Activated CD4-positive, alpha-beta T cell treated with anti-CD3 and anti-CD28 coated beads, Interleukin-2, Interleukin-4, amounts not matched to agents 100 ng/mL and 50 ng/mL, durations not matched to agents 16 hours and 8 hours (primary cell): ENCODE results near the gene C11orf24.
"Not testable (repeated sequence)": the region's sequence is repeated elsewhere in the genome, so short reads cannot be mapped to it uniquely, and the experiment has no call there.

Experiments
- DNase-seq: peaks from one replicate; pipeline ENCODE4 v3.0.0-alpha.2; 2020; ENCODE audit warnings: low spot score

Gene C11orf24

DNA sequence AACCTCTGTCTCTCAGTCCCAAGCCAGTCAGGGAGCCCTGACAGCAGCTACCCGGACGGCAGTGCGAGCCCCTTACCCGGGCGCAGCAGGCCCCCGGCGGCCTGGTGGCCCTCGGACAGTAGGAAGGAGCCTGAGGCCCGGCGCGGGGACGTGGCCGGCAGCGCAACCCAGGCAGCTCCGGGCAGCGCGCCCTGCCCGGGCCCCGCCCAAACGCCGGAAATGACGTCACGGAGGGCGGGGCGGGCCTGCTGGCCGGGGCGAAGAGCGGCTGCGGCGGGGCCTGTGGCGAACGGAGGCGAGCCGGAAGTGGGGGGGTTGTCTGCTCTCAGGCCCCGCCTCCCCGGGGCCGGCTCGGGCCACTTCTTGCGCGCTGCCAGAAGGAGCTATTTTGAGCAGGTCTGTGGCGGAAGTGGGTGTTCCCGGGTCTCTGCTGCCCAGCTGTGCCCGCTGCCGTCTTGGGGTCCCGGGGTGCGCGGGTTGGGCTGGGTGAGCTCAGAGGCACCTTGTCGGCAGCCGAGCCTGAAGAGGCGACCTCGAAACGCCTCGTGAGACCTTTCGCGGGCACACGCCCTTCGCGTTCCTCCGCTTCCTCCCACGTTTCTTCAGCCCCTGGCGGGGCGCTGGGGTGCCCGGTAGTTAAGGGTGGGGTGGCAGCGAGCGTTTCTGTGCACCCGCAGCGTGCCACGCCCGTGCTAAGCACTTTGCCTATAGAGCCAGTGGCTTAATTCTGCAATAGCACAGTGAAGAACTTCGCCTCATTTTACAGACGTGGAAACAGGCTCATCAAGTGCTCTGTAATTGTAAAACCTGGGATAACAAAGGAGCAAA, at the start of gene C11orf24:
C11orf24 (minus strand) TSS at position 193 of the 828 bp plus-strand sequence. CDS start 8,206 bp downstream, outside the sequence.
- peak; percentile 95 for DNase-seq

DNA sequence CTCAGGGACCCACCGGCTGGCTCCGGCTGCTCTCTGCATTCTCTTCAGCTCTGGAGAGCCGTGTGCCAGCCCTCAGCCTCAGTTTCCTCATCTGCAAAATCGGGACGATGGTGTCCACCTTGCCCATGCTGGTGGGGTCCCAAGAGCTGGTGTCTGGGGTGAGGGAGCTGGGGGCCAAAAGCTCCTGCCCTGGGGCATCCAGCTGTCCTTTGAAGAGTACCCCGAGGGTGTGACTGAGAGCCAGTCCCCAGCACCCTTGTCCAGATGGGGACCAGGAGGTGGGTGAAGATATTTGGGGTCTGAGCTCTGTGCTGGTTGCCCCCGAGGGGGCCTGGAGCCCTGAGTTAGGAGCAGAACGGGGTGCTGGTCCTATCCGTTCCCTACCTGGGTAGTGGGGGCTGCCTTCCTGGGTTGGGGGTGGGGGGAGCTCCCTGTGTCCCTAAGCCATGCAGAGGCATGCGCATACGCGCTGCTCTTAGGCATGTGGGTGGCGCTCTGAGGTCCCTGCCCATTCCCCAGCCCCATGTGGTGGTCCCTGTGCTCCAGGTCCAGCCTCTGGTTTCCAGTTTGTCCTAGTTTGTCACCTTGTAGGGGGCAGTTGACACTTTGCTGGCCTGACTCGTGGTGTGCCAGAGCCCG, 45.5 kb upstream of the C11orf24 start:
- DNase-seq, result no peak

DNA sequence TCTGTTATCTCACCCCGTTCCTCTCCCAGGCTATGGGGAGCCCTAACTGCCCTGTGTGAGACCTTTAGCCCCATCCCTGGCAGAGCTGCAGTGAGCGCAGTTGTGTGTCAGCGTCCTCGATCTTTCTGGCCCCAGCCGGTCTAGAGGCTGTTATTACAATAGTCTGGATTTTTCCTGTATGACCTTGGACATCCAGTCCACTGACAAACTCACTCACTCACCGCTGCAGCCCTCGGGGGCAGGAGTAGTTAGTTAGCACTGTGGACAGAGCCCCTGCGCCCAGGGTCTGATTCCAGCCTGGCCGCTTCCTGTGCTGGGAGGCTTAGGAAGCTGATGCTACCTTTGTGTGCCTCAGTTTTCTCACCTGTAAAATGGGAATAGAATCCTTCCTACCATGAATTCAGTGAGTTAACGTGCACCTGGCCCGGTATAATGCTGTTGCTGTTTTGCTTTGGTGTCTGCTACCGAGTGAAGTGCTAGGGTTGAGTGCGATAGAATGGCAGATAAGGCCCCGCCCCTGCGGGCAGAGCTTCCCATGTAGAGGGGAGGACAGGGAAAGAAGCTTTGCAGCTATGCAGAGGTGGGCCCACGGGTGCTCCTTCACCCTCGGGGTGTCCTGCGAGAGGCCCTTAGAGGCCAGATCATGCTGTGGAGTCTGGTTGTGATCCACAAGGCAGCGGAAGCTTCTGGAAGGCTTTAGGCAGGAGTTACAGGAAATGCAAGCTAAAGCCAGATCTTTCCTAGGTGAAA, 43.6 kb upstream of the C11orf24 start:
- no peak for DNase-seq

DNA sequence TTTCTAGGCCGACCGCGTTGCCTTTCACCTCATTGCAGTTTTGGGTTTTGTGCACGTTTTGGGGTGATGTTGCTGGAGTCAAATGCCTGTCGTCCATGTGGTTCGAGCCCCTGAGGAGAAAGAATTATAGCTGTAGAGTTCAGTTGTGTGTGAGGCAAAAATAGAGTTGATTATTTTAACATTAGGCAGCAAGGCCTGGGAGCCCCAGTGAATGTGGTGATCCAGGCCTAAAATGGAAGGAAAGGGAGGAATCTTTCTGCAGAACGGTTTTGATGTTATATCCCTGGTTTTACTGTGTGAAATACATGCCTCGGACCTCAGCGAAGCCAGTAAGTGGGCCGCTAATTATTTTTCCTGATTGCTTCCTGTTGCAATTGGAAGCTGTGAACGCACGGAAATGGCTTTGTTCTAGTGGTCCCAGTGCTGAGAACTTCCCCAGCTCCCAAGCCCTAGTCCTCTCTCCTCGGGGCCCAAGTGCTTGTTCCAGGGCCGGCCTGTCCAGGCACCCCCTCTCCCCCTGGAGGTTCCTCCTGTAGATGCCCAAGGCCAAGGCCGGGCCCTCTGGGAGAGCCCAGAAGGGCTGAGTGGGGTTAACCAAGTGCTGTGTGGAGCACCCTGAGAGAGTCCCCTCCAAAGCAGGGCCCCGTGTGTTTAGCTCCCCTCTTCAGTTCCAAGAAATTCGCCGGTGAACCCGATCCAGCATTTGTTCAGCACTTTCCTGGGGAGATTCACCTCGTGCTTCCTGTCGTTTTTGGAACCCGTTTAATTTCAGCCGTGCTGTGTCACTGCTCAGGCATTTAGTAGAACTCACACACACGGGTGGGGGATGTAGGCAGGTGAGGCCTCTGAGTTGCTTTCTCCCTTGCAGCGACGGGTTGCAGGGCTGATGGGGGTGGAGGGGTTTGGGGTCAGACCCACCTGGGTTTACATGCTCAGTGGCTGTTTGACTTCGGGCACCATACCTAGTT, 42.7 kb upstream of the C11orf24 start:
- no peak for DNase-seq

DNA sequence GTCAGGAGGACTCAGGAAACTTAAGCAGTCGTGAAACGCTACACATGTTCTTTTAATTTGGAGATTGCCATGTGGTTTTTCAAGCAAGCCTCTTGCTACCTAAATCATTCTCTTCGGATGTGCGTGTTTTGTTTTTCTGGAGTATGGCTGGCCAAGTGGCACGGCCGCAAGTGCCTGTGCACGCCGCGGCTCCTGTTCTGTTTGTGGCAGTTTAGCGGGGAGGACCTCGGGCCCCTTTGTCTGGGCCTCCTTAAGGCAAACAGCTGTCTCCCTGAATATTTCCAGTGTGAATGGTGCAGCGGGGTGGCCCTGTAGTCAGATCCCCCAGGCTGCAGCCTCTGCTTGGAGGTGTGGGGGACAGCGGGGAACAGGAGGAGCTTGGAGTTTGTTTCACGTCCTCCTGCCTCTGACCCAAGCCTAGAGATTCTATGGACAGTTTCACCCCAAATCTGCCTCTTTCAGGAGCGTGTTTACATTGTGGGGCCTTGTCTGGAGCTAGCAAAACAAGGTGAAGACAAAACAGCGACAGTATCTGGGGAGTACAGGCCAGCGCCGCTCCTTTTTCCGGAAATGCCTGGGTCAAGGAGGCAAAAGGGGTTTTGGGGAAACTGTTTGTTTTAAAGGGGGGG, 41.9 kb upstream of the C11orf24 start:
- DNase-seq, result no peak

DNA sequence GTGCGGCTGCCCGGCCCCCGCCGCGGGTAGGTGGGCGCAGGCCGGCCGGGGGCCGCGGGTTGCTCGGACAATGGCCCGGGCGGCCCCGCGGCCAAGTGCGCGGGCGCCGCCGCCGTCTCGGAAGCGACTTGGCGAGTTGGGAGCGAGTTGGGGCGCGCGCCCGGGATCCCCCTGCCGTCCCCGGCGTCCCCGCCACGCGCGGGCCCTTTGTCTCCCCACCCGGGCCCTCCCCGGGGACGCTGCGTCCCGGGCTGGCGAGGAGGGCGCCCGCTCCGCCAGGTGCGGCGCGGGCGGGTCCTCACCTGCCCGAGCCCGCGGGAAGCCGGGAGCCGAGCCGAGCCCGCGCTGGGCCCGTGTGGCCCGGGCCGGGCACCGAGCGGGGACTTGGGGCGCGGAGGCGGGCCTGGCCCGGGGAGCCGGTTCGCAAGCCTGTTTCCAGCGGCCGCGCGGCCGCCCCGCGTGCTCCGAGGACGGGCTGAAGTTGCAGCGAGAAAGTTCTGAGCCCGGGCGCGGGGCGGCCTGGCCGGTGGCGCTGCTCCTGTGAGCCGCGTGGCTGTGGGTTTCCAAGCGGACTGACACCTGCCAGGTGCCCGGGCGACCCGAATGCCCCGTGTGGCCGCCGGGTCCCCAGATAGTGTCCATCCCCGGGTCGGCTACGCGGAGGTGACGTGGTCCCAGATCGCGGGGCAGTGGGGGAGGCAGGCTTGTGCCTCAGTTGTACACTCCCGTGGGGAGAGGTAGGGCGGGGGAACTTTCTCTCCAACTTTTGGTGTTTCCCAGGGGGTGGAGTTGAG, 41.2 kb upstream of the C11orf24 start:
- DNase-seq, result peak; percentile 10

DNA sequence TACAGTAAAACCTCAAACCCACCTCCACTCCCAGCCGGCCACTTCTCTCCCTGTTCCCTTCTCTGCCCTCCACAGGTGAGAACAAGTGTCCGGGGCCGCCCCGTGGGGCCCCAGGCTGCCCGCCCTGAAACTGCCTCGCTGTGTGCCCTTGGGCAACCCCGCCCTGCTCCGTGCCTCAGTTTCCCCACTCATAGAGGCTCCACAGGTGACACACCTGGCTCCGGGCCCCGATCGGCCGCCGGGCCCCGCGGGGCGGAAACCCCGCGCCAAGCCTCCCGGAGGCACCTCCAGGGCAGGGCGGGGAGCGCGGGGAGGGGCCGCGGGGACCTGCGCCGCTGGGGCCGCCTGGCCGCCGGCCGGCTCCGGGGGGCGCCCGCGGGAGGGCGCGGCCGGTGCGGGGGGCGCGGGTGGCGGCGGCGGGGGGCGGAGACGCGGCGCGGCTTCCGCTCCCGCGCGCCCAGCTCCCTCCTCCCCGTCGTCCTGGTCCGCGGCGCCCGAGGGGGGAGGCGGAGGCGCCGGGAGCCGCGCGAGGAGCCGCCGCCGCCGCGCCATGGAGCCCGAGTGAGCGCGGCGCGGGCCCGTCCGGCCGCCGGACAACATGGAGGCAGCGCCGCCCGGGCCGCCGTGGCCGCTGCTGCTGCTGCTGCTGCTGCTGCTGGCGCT, 40.5 kb upstream of the C11orf24 start, which contains the start of gene LRP5:
LRP5 (plus strand) TSS at position 475 of the 663 bp plus-strand sequence; CDS start at position 599, 124 bp downstream.
- DNase-seq, result no peak

DNA sequence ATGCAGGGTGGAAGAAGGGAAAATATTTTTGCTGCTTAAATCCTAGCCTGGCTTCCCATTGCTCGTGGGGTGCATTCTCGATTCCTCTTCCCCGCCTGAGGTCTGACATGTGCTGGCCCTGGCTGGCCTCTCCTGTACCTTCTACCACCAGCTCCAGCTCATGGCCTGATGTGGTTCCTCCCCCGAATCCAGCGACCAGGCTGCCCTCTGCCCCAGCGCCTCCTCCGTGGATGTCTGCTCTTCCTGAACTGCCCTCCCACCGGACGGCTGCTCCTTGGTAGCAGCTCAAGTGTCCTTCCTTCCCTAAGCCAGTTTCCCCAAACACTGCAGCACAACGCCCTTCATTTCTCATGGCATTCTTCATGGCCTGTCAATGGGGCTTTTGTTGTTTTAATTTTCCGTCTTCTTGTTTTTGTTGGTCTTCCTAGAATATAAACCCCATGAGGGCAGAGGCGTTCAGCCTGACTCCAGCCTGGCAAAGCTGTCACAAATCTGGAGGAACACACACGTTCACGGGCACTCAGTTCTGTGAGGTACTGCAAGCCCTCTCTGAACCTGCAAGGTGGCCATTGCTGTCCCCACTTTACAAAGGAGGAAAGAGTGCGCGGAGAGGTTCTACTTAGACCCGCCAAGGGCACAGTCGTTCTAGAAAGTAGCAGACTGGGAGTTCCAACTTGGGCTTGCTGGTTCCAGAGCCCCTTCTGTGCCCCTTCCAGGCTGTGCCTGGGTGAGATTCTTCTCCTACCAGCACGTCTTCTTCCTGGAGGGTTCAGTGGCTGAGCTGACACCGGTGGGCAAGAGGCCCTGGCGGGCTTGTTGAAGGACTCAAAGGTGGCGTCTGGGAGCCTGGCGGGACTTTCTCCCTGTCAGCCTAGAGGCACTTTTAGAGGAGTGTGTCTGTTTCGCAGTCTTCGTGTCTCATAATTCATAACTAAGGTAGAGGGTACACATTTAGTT, 39.7 kb upstream of the C11orf24 start:
- no peak for DNase-seq

DNA sequence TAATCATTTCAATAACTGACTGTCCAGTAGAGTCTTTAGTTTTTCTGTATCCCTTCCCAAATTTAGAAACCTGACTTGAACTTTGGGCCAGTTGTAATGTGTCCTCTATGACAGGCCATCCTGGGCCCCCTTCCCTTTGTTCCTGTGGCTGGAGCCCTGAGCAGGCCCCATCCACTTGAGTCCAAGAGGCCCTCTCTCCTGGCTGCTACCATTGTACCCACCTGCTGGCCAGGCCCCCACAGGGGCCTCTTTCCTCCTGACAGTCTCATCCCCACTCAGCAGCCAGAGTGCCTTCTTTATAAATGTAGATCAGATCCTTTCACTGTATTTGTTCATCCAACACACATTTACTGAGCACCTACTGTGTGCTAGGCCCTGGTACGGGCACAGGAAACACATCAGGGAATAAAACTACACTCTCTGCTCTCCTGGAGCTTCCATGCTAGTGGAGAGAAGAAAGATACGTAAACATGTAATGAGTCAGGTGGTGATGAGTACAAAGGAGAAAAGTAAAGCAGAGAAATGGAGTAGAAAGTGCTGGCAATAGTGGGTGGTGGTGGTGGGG, 37.9 kb upstream of the C11orf24 start:
- no peak for DNase-seq

DNA sequence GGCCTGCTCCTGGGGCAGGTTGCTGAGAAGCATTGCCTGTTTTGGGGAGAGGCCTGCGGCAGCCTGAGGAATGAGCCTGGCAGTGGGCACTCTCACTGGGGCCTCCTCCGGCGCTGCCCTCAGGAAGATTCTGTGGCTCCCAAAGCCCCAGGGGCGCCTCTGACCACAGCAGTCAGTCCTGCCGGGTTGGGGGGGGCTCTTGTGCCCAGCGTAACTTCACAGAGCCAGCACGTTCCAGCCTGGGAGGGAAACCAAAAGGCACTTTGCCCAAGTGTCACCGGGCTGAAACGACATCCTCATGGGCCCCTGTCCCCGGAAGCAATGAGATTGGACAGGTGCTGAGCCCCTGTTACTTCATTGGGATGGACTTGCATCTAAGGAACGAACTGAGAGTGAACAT, 36.3 kb upstream of the C11orf24 start:
- no peak for DNase-seq

DNA sequence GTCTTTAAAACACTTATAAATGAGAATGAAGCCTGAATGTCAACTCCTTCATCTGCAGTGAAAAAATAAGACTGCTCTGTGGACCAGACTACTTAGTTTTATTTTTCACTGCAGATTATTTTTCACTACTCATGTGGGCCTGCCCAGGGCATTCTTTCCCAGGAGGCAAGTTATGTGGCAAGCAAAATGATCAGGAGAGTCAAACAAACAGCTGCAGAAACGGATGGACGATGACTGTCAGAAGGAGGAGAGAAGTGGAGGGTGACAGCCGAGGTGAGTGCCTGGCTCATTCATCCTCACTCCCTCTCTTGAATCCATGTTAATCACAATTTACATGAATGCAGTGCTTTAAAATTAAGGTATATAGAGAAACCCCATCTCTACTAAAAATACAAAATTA, 34.9 kb upstream of the C11orf24 start:
- DNase-seq, result no peak

DNA sequence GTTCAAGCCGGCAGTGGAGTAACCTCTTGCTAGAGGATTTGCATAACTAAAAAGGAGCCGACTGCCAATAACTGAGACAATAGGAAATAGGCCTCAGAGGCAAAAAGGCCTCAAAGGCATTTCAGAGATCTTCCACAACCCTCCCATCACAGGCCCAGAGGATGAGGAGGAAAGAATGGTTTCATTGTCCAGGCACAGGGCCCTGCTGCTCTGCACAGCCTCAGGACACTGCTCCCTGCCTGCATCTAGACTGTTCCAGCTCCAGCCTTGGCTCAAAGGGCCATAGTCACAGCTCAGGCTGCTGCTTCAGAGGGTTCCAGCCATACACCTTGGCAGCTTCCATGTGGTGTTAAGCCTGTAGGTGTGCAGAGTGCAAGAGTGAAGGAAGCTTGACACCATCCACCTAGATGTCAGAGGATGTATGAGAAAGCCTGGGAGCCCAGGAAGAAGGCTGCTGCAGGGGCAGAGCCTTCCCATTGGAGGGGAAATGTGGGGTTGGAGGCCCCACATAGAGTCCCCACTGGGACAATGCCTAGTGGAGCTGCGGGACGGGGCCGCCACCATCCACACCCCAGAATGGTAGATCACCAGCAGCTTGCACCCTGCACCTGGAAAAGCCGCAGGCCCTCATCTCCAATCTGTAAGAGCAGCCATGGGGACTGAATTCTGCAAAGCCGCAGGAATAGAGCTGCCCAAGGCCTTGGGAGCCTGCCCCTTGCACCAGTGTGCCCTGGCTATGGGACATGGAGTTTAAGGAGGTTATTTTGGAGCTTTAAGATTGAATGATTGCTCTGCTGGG, 32.4 kb upstream of the C11orf24 start:
- DNase-seq, result no peak

DNA sequence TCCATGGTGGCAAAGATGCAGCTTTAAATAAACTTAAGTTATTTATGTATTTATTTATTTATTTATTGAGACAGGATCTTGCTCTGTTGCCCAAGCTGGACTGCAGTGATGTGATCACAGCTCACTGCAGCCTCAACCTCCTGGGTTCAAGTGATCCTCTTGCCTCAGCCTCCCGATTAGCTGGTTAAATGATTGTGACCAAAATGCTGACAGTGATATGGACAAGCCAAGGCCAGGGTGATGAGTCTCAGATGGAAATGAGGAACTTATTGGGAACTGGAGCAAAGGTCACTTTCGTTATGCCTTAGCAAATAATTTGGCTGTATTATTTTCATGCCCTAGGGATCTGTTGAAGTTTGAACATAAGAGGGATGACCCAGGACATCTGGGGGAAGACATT, 31.3 kb upstream of the C11orf24 start:
- no peak for DNase-seq

DNA sequence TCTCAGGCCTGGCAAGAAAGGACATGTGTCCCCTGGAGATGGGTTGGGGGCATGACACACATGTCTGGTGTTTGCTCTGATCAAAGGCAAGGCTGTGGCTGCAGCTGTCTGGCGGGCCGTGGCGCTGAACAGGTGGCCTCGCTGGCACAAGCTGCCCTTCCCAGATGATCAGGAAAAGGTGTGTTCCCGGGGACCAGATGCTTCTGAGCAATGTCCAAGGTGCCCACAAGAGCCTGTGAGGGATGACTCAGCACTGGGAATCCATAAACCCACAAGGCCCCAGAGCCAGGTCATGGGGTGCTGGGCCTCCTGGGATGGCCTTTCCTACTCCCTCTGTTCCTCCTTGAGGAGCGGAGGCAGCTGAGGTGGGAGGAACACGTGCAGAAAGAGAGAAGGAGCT, 30.9 kb upstream of the C11orf24 start:
- DNase-seq, result no peak

DNA sequence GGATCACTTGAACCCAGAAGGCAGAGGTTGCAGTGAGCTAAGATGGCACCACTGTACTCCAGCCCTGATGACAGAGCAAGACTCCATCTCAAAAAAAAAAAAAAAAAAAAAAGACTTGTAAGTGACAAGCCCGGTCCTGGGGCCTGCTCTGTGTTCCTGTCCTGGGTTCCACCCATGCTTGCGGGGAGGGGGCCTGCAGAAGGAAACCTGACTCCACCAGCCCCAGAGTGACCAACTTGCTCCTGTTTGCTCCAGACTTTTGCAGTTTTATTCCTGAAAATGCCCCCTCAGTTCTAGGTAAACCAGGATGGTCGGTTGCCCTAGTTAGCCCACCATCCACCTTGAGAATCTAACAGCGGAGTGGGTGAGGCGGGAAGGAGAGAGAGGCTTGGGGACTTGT, 30.5 kb upstream of the C11orf24 start:
- DNase-seq, result no peak

DNA sequence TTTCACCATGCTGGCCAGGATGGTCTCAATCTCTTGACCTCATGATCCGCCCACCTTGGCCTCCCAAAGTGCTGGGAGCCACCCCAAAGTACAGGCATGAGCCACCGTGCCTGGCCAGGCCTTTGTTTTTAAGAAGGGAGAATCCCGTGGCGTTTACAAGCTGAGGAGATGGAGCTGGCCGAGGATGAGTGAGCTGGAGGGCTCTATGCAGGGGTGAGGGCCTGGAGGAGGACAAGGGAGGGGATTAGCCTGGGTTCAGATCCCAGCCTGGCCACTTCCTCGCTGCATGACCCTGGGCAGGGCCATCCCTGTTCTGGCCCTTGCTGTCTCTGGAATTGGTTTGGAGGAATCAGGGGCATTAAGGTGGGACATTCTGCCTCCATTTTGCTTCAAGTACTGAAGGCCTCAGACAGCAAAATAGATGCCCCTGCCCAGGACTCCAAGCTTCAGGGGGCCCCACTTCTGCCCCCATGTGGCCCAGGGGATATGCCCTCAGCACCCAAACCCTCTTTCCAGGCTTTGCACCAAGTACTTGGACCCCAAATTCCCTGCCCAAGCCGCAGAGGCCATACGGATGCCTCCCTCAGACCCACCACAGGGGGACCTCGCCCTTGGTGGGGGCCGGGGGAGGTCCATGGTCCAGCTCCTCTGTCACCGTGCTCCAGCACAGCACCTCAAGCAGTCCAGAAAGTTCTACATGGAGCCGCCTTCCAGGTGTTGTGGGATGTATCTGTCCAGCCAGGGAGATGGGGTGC, 28.5 kb upstream of the C11orf24 start:
- no peak for DNase-seq

DNA sequence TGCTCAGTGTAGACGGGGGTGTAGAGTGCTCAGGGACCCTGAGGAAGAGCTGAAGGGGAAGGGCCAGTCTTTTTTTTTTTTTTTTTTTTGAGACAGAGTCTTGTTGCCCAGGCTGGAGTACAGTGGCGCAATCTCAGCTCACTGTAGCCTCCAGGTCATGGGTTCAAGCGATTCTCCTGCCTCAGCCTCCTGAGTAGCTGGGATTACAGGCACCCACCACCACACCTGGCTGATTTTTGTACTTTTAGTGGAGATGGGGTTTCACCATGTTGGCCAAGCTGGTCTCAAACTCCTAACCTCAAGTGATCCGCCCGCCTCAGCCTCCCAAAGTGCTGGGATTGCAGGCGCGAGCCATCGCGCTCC, 27.7 kb upstream of the C11orf24 start:
- DNase-seq, result not testable (repeated sequence)
